Measurements from ENCODE around the gene RABGAP1L.

The RABGAP1L gene

GRCh38 chr1:174923820-174924219 lies 764.5 kb downstream of the RABGAP1L start:
- no peak overlapping the region for H3K9ac ChIP-seq
- H3K4me3 ChIP-seq: no peak overlapping the region
- H3K4me2 ChIP-seq: no peak overlapping the region
- H4K20me1 ChIP-seq: no peaks in the 10 kb centered on the region
- H3K36me3 ChIP-seq: peaks cover 14% of the 10 kb centered on the region; the same call in 1 of the 2 replicates
- peaks cover 21% of the 10 kb centered on the region for H3K9me3 ChIP-seq
- no peak for TF ChIP-seq Cebpa-rat (IDR thresholded peaks at IDR 0.05)
- H3K27ac ChIP-seq: no peak overlapping the region
- H3K4me1 ChIP-seq: no peaks in the 10 kb centered on the region
- no peaks in the 10 kb centered on the region for H3K27me3 ChIP-seq

GRCh38 chr1:174928541-174928940 lies 769.2 kb downstream of the RABGAP1L start:
- no peak for TF ChIP-seq Cebpa-rat (IDR thresholded peaks at IDR 0.05)
- Histone ChIP-seq H3K9me3 (no peaks in the 10 kb centered on the region), H3K4me1 (no peaks in the 10 kb centered on the region), H3K9ac (no peak overlapping the region), H3K27ac (no peak overlapping the region), H4K20me1 (no peaks in the 10 kb centered on the region), H3K4me3 (no peak overlapping the region), H3K4me2 (no peak overlapping the region), H3K36me3 (no peaks in the 10 kb centered on the region), H3K27me3 (no peaks in the 10 kb centered on the region)

- no peak overlapping the region for H3K4me3 ChIP-seq
- H3K9me3 ChIP-seq: no peaks in the 10 kb centered on the region
- no peaks in the 10 kb centered on the region for H3K27me3 ChIP-seq
- H3K4me2 ChIP-seq: no peak overlapping the region
- H3K27ac ChIP-seq: no peak overlapping the region
- H3K9ac ChIP-seq: no peak overlapping the region
- no peaks in the 10 kb centered on the region for H3K36me3 ChIP-seq
- no peak for TF ChIP-seq Cebpa-rat (IDR thresholded peaks at IDR 0.05)
- H4K20me1 ChIP-seq: no peaks in the 10 kb centered on the region
- H3K4me1 ChIP-seq: no peaks in the 10 kb centered on the region
These were observed 771.9 kb downstream of the RABGAP1L start for GRCh38 chr1:174931214-174931613.

- Histone ChIP-seq H3K4me3 (no peak overlapping the region), H3K4me2 (no peak overlapping the region), H3K9ac (no peak overlapping the region), H4K20me1 (no peaks in the 10 kb centered on the region), H3K36me3 (no peaks in the 10 kb centered on the region), H3K27me3 (no peaks in the 10 kb centered on the region), H3K9me3 (no peaks in the 10 kb centered on the region), H3K27ac (no peak overlapping the region), H3K4me1 (no peaks in the 10 kb centered on the region)
- no peak for TF ChIP-seq Cebpa-rat (IDR thresholded peaks at IDR 0.05)
These were observed 773.3 kb downstream of the RABGAP1L start for GRCh38 chr1:174932587-174932986.

GRCh38 chr1:174935961-174936727 lies 776.8 kb downstream of the RABGAP1L start:
- no peak for TF ChIP-seq Cebpa-rat (IDR thresholded peaks at IDR 0.05)
- Histone ChIP-seq H3K9ac (no peak overlapping the region), H3K4me3 (no peak overlapping the region), H3K4me2 (no peak overlapping the region), H3K27ac (no peak overlapping the region), H3K27me3 (no peaks in the 10 kb centered on the region), H4K20me1 (no peaks in the 10 kb centered on the region), H3K9me3 (no peaks in the 10 kb centered on the region), H3K36me3 (no peaks in the 10 kb centered on the region), H3K4me1 (peaks cover 16% of the 10 kb centered on the region)

- H3K4me3 ChIP-seq: no peak overlapping the region
These were observed 779.1 kb downstream of the RABGAP1L start for GRCh38 chr1:174938281-174939007.

GRCh38 chr1:174939775-174940545 lies 780.6 kb downstream of the RABGAP1L start:
- no peak for TF ChIP-seq Cebpa-rat (IDR thresholded peaks at IDR 0.05)
- no peak overlapping the region for H3K27ac ChIP-seq
- no peaks in the 10 kb centered on the region for H4K20me1 ChIP-seq
- H3K4me1 ChIP-seq: peaks cover 22% of the 10 kb centered on the region
- H3K27me3 ChIP-seq: no peaks in the 10 kb centered on the region
- H3K4me3 ChIP-seq: no peak overlapping the region
- H3K9me3 ChIP-seq: no peaks in the 10 kb centered on the region
- H3K4me2 ChIP-seq: no peak overlapping the region
- no peaks in the 10 kb centered on the region for H3K36me3 ChIP-seq
- no peak overlapping the region for H3K9ac ChIP-seq

More at GRCh38 chr1:174938281-174939007, 779.1 kb downstream of the RABGAP1L start:
- no peaks in the 10 kb centered on the region for H3K9me3 ChIP-seq
- no peak for TF ChIP-seq Cebpa-rat (IDR thresholded peaks at IDR 0.05)
- no peak overlapping the region for H3K9ac ChIP-seq
- peak overlapping the region; percentile 14 for H3K27ac ChIP-seq
- peak overlapping the region; percentile 60 for H3K4me2 ChIP-seq
- peaks cover 22% of the 10 kb centered on the region for H3K4me1 ChIP-seq
- no peaks in the 10 kb centered on the region for H4K20me1 ChIP-seq
- H3K36me3 ChIP-seq: no peaks in the 10 kb centered on the region
- H3K27me3 ChIP-seq: no peaks in the 10 kb centered on the region

- Histone ChIP-seq H3K27me3 (no peaks in the 10 kb centered on the region), H3K4me1 (peaks cover 22% of the 10 kb centered on the region), H3K4me2 (no peak overlapping the region), H3K4me3 (no peak overlapping the region), H3K27ac (no peak overlapping the region), H4K20me1 (no peaks in the 10 kb centered on the region), H3K9ac (no peak overlapping the region), H3K9me3 (no peaks in the 10 kb centered on the region), H3K36me3 (no peaks in the 10 kb centered on the region)
- no peak for TF ChIP-seq Cebpa-rat (IDR thresholded peaks at IDR 0.05)
These were observed 781.4 kb downstream of the RABGAP1L start for GRCh38 chr1:174940646-174941175.

- no peaks in the 10 kb centered on the region for H3K36me3 ChIP-seq
- TF ChIP-seq Cebpa-rat (IDR thresholded peaks at IDR 0.05): no peak
- H3K9ac ChIP-seq: no peak overlapping the region
- H3K4me3 ChIP-seq: no peak overlapping the region
- H4K20me1 ChIP-seq: no peaks in the 10 kb centered on the region
- H3K27me3 ChIP-seq: no peaks in the 10 kb centered on the region
- no peak overlapping the region for H3K27ac ChIP-seq
- H3K9me3 ChIP-seq: no peaks in the 10 kb centered on the region
- peaks cover 22% of the 10 kb centered on the region for H3K4me1 ChIP-seq
- H3K4me2 ChIP-seq: no peak overlapping the region
These were observed 783.4 kb downstream of the RABGAP1L start for GRCh38 chr1:174942547-174943255.
